ENCODE data around the gene RASAL2.
"Not testable (repeated sequence)": the region's sequence is repeated elsewhere in the genome, so short reads cannot be mapped to it uniquely, and the experiment has no call there.

The RASAL2 gene

DNA sequence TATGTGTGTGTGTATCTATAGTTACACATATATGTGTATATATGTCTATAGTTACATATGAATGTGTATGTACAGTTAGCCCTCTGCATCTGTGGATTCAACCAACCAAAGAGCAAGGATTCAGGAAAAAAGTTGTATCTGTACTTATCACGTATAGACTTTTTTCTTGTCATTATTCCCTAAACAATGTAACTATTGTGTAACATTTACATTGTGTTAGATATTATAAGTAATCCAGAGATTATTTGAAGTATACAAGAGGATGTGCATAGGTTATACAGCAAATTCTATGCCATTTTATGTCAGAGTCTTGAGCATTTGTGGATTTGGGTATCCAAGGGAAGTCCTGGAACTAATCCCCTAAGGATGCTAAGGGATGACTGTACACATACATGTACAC, 71.3 kb downstream of the RASAL2 start:
- no peak for DNase-seq (ENCODE audit: low read depth)

- no peak for DNase-seq (ENCODE audit: low read depth)
These were observed 72.6 kb downstream of the RASAL2 start for GRCh38 chr1:178166429-178167024.

DNA sequence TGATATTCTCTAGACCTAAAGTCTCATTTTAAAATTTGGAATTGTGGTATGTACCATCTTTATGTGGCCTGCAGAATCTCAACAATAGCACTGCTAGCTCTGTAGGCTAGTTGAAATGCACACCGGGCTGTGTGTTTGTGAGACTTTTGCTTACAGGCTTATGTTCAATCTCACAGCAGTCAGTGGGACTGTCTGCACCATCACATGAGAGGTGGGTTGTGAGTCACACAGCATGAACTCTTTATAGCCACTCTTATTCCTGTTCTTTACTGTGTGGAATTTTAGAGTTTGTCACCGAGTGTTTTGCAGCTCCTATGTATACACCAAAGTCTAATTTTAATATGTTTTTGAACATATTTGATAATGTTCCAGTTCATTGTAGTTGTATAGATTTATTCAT, 74.6 kb downstream of the RASAL2 start:
- DNase-seq (ENCODE audit: low read depth), result peak; percentile 75

GRCh38 chr1:178169649-178170048, 75.7 kb downstream of the RASAL2 start:
- DNase-seq (ENCODE audit: low read depth), result no peak

DNA sequence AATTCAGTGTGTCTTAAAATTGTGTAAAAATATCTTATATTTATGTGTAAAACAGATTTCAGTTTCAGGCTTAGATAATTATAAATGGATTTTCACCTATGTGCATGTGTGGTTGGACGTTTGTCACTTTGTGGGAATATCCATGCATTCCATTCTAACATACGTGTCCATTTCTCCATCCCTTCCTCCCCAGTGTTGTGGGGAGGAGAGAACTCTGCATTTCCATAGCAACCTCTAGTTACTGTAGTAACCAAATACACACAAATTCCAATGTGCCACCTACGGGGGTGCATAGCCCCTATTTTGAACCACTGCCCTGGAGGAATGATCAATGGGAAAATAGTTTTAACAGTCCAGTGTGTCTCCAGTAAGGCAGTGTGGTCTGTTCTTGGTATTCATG, 79.0 kb downstream of the RASAL2 start:
- peak; percentile 52 for DNase-seq (ENCODE audit: low read depth)

GRCh38 chr1:178174539-178174938, 80.6 kb downstream of the RASAL2 start:
- DNase-seq (ENCODE audit: low read depth), result no peak

GRCh38 chr1:178180405-178180804, 86.5 kb downstream of the RASAL2 start:
- DNase-seq (ENCODE audit: low read depth), result no peak

GRCh38 chr1:178183796-178184195, 89.9 kb downstream of the RASAL2 start:
- DNase-seq (ENCODE audit: low read depth), result no peak

- no peak for DNase-seq (ENCODE audit: low read depth)
These were observed 94.4 kb downstream of the RASAL2 start for GRCh38 chr1:178188306-178188705.

GRCh38 chr1:178189814-178190213, 95.9 kb downstream of the RASAL2 start:
- peak; percentile 61 for DNase-seq (ENCODE audit: low read depth)

GRCh38 chr1:178190881-178191280, 97.0 kb downstream of the RASAL2 start:
- DNase-seq (ENCODE audit: low read depth), result no peak

DNA sequence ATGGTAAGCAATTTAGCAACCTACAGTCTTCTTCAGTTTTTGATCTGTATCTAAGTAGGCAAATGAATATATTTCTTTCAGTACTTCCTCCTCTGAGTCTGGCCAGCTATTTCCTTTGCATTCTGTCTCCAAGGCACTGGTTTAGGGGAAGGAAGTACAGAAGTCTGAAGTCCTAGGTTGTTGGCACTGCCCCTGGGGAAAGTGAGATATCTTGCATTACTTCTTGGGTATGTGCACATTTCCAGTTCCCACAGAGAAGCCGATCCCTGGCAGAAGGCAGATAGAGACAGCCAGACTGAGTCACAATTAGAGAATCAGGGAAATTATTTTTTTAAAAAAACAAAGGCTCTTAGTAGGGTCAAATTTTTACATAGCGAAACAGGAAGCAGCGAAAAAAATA, 98.8 kb downstream of the RASAL2 start:
- DNase-seq (ENCODE audit: low read depth), result peak; percentile 85

DNA sequence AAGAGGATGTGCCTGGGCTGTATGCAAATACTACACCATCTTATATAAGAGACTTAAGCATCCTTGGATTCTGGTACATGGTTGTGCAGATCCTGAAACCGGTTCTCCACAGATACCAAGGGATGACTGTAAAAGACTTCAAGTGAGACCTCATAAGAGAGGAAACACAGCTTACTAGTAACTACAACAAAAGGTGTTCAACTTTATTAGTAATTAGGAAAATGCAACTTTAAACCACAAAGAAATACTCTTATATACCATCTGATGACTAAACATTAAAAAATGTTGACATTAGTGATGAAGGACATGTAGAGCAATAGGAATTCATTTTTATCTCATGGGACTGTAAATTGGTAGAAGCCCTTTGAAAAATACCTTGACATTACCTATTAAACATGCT, 102.7 kb downstream of the RASAL2 start:
- DNase-seq (ENCODE audit: low read depth), result peak; percentile 52

GRCh38 chr1:178202095-178202494, 108.2 kb downstream of the RASAL2 start:
- DNase-seq (ENCODE audit: low read depth), result not testable (repeated sequence)

- not testable (repeated sequence) for DNase-seq (ENCODE audit: low read depth)
These were observed 108.6 kb downstream of the RASAL2 start for GRCh38 chr1:178202546-178202945.

GRCh38 chr1:178208269-178208856, 114.5 kb downstream of the RASAL2 start:
- DNase-seq (ENCODE audit: low read depth), result not testable (repeated sequence)

GRCh38 chr1:178209935-178210334, 116.0 kb downstream of the RASAL2 start:
- no peak for DNase-seq (ENCODE audit: low read depth)

DNA sequence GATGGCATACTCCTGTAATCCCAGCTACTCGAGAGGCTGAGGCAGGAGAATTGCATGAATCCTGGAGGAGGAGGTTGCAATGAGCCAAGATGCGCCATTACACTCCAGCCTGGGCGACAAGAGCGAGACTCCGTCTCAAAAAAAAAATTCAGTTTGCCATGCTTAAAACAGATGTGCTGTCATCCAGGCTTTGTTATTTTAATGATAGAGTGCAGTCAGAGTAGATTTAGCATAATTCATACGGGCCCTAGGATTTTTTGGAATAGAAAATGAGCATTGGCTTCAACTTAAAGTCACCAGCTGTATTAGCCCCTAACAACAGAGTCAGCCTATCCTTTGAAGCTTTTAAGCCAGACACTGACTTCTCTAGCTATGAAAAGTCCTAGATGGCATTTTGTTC, 124.6 kb downstream of the RASAL2 start:
- no peak for DNase-seq (ENCODE audit: low read depth)

DNA sequence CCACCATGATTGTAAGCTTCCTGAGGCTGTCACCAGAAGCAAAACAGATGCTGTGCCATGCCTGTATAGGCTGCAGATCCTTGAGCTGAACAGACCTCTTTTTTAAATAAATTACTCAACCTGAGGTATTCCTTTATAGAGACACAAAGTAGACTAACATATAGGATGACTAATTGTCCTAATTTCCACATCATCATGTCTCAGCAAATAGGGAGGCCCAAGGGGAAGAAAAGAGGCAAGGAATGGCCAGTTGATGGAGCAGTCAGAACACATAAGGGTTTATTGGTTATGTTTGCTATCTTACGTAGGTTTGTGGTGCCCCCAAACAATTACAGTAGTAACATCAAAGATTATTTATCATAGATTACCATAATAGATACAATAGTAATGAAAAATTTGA, 126.2 kb downstream of the RASAL2 start:
- DNase-seq (ENCODE audit: low read depth), result peak; percentile 79

- DNase-seq (ENCODE audit: low read depth), result no peak
These were observed 129.4 kb downstream of the RASAL2 start for GRCh38 chr1:178223289-178223688.

- no peak for DNase-seq (ENCODE audit: low read depth)
These were observed 130.5 kb downstream of the RASAL2 start for GRCh38 chr1:178224358-178224757.

- DNase-seq (ENCODE audit: low read depth), result no peak
These were observed 137.0 kb downstream of the RASAL2 start for GRCh38 chr1:178230881-178231409.

- no peak for DNase-seq (ENCODE audit: low read depth)
These were observed 138.2 kb downstream of the RASAL2 start for GRCh38 chr1:178232108-178232507.

DNA sequence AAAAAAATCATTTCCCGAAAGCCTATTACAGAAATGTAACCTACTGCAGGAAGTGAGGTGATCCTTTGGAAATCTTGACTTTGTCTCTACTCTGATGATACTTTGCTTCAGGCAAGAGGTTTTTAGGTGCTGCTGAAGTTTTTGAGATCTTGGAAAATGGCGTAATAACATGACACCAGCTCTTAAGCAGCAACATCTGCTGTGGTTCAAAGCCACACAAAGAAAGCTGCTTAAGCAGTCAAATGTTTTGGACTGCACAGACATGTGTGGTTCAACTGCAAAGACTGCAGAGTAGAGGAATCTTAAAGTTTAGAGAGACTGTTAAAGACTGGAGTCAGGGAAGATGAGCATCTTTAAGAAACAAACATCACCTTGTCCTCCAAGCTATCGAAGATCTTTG, 139.0 kb downstream of the RASAL2 start:
- peak; percentile 10 for DNase-seq (ENCODE audit: low read depth)

All from ELR (cell line).